B cell (primary cell): ENCODE measurements around the gene TMEM143.

Experiments
- CTCF ChIP-seq: fragments of 200-600 bp; IDR thresholded peaks from one replicate; pipeline ENCODE4 v1.8.0; 2022; ENCODE audit warnings: antibody characterized with exemption, mild to moderate bottlenecking
- EZH2 ChIP-seq: IDR thresholded peaks from 2 replicates; pipeline ENCODE4 v1.6.1; 2012; ENCODE audit warnings: borderline replicate concordance, low read depth, mild to moderate bottlenecking, moderate library complexity, low read length; ENCODE audit not compliant: insufficient read depth, poor library complexity, severe bottlenecking

- no peak for TF ChIP-seq EZH2
- no peak for TF ChIP-seq CTCF
Observed at GRCh38 chr19:48385461-48386087, 21.8 kb upstream of the TMEM143 start.
